HEK293 (cell line): ENCODE measurements around the gene RUVBL1.

Source experiments
- CTCF ChIA-PET: fragments of 350-600 bp; formaldehyde crosslinking; extraction: SDS; loops from one replicate; lab custom pipeline; 2021; ENCODE audit warnings: antibody characterized with exemption; lab: Yijun Ruan, JAX
- POLR2A ChIA-PET: fragments of 300-600 bp; formaldehyde crosslinking; extraction: SDS; loops from one replicate; lab custom pipeline; 2020; ENCODE audit warnings: antibody characterized with exemption, inconsistent platforms; lab: Yijun Ruan, JAX
- H3K27ac ChIP-seq: fragments of 200-500 bp; sonication (Bioruptor generic); 2 replicates; pipeline ENCODE4 v1.5.1; 2014; ENCODE audit warnings: low read depth, low read length, control low read depth, inconsistent platforms; ENCODE audit errors: extremely low read depth
- H3K36me3 ChIP-seq, 2 experiments: fragments of 200-500 bp in 1 of 2; sonication (Bioruptor generic) in 1 of 2; 1 replicate in 1 of 2; 2 replicates in 1 of 2; pipeline ENCODE4 v1.5.1; 2014 to 2017; ENCODE audit warnings: inconsistent platforms in 2 of 2, low read length in 2 of 2; ENCODE audit not compliant: control insufficient read depth in 2 of 2, insufficient read depth in 1 of 2
- H3K4me1 ChIP-seq: fragments of 200-500 bp; sonication (Bioruptor generic); 2 replicates; pipeline ENCODE4 v1.5.1; 2014; ENCODE audit warnings: mild to moderate bottlenecking, low read length, inconsistent platforms; ENCODE audit not compliant: control insufficient read depth, insufficient read depth
- H3K4me3 ChIP-seq: 2 replicates; pipeline ENCODE4 v1.5.1; 2011; ENCODE audit warnings: low read depth, mild to moderate bottlenecking, control low read depth, low read length, moderate library complexity
- H3K9me3 ChIP-seq: fragments of 200-500 bp; sonication (Bioruptor generic); 2 replicates; pipeline ENCODE4 v1.5.1; 2014; ENCODE audit warnings: low read depth, low read length, inconsistent platforms; ENCODE audit not compliant: control insufficient read depth, insufficient read depth
- GLIS1 ChIP-seq: fragments of 450-650 bp; formaldehyde crosslinking; IDR thresholded peaks from 2 replicates; pipeline ENCODE4 v1.5.1; 2016; ENCODE audit warnings: missing biosample characterization, missing genetic modification characterization
- KLF7 ChIP-seq: fragments of 450-650 bp; formaldehyde crosslinking; IDR thresholded peaks from 2 replicates; pipeline ENCODE4 v1.5.1; 2016; ENCODE audit warnings: missing biosample characterization, missing genetic modification characterization, borderline replicate concordance
- OVOL3 ChIP-seq: fragments of 450-650 bp; formaldehyde crosslinking; IDR thresholded peaks from 2 replicates; pipeline ENCODE4 v1.5.1; 2016; ENCODE audit warnings: missing biosample characterization, missing genetic modification characterization
- SCRT2 ChIP-seq: fragments of 450-650 bp; formaldehyde crosslinking; IDR thresholded peaks from 2 replicates; pipeline ENCODE4 v1.5.1; 2016; ENCODE audit warnings: missing biosample characterization, missing genetic modification characterization
- SETDB1 ChIP-seq: IDR thresholded peaks from one replicate; pipeline ENCODE4 v1.6.1; 2017; ENCODE audit warnings: mild to moderate bottlenecking, low read length, moderate library complexity, mixed read lengths; ENCODE audit not compliant: insufficient read length
- SP7 ChIP-seq: fragments of 450-650 bp; formaldehyde crosslinking; IDR thresholded peaks from 2 replicates; pipeline ENCODE4 v1.5.1; 2016; ENCODE audit warnings: missing biosample characterization, missing genetic modification characterization
- ZNF112 ChIP-seq: fragments of 450-650 bp; formaldehyde crosslinking; IDR thresholded peaks from 2 replicates; pipeline ENCODE4 v1.5.0; 2017; ENCODE audit warnings: missing biosample characterization, missing genetic modification characterization
- ZNF132 ChIP-seq: fragments of 450-650 bp; formaldehyde crosslinking; IDR thresholded peaks from 2 replicates; pipeline ENCODE4 v1.5.1; 2017; ENCODE audit warnings: missing biosample characterization, missing genetic modification characterization, borderline replicate concordance
- ZNF184 ChIP-seq: fragments of 450-650 bp; IDR thresholded peaks from 2 replicates; pipeline ENCODE4 v1.5.1; 2018; ENCODE audit warnings: missing biosample characterization, mild to moderate bottlenecking, missing genetic modification characterization
- ZNF26 ChIP-seq: fragments of 450-650 bp; formaldehyde crosslinking; IDR thresholded peaks from 2 replicates; pipeline ENCODE4 v1.5.1; 2016; ENCODE audit warnings: missing biosample characterization, missing genetic modification characterization
- ZNF404 ChIP-seq: fragments of 450-650 bp; formaldehyde crosslinking; IDR thresholded peaks from 2 replicates; pipeline ENCODE4 v1.5.1; 2017; ENCODE audit warnings: missing biosample characterization, missing genetic modification characterization
- ZNF48 ChIP-seq: fragments of 450-650 bp; formaldehyde crosslinking; IDR thresholded peaks from 2 replicates; pipeline ENCODE4 v1.5.1; 2016; ENCODE audit warnings: missing biosample characterization, missing genetic modification characterization
- ZNF560 ChIP-seq: fragments of 450-650 bp; formaldehyde crosslinking; IDR thresholded peaks from 2 replicates; pipeline ENCODE4 v1.5.1; 2017; ENCODE audit warnings: missing biosample characterization, missing genetic modification characterization, borderline replicate concordance
- ZNF571 ChIP-seq: fragments of 450-650 bp; formaldehyde crosslinking; IDR thresholded peaks from 2 replicates; pipeline ENCODE4 v1.5.0; 2017; ENCODE audit warnings: missing biosample characterization, missing genetic modification characterization
- ZNF585B ChIP-seq: fragments of 450-650 bp; formaldehyde crosslinking; IDR thresholded peaks from 2 replicates; pipeline ENCODE4 v1.5.1; 2016; ENCODE audit warnings: missing biosample characterization, missing genetic modification characterization
- ZNF624 ChIP-seq: fragments of 450-650 bp; formaldehyde crosslinking; IDR thresholded peaks from 2 replicates; pipeline ENCODE4 v1.5.1; 2017; ENCODE audit warnings: missing biosample characterization, missing genetic modification characterization
- ZNF639 ChIP-seq: fragments of 450-650 bp; formaldehyde crosslinking; IDR thresholded peaks from 2 replicates; pipeline ENCODE4 v1.5.1; 2016; ENCODE audit warnings: missing biosample characterization, missing genetic modification characterization
- ZNF654 ChIP-seq: fragments of 450-650 bp; formaldehyde crosslinking; IDR thresholded peaks from 2 replicates; pipeline ENCODE4 v1.5.1; 2016; ENCODE audit warnings: low read depth, missing biosample characterization, missing genetic modification characterization
- ZNF677 ChIP-seq: fragments of 450-650 bp; IDR thresholded peaks from 2 replicates; pipeline ENCODE4 v1.5.0; 2018; ENCODE audit warnings: missing biosample characterization, mild to moderate bottlenecking, missing genetic modification characterization, moderate library complexity
- ZNF76 ChIP-seq: fragments of 450-650 bp; formaldehyde crosslinking; IDR thresholded peaks from 2 replicates; pipeline ENCODE4; 2016; ENCODE audit warnings: low read depth, missing biosample characterization, missing genetic modification characterization, borderline replicate concordance
- ZNF768 ChIP-seq: fragments of 450-650 bp; formaldehyde crosslinking; IDR thresholded peaks from 2 replicates; pipeline ENCODE4 v1.5.1; 2018; ENCODE audit warnings: missing biosample characterization, mild to moderate bottlenecking, missing genetic modification characterization
- ZSCAN4 ChIP-seq: fragments of 450-650 bp; formaldehyde crosslinking; IDR thresholded peaks from 2 replicates; pipeline ENCODE4 v1.5.1; 2017; ENCODE audit warnings: missing biosample characterization, missing genetic modification characterization

The RUVBL1 gene

GRCh38 chr3:128133273-128133883 is 9.8 kb upstream of the RUVBL1 start (continued):
- TF ChIP-seq ZNF585B (tag by site-specific recombination), result no peak
- peak; percentile 60 for TF ChIP-seq SETDB1
- TF ChIP-seq SCRT2 (tag by site-specific recombination), result no peak
- TF ChIP-seq ZNF624 (tag by site-specific recombination), result no peak
- no peak for TF ChIP-seq SP7 (tag by site-specific recombination)
- no peak for TF ChIP-seq ZNF48 (tag by site-specific recombination)
- TF ChIP-seq OVOL3, result no peak
- peak; percentile 9; the same call in 1 of the 2 replicates for TF ChIP-seq GLIS1 (tag by site-specific recombination)
- no peak for TF ChIP-seq ZSCAN4
- TF ChIP-seq ZNF76 (tag by site-specific recombination), result no peak
- peak; percentile 67 for TF ChIP-seq ZNF654
- no peak for TF ChIP-seq ZNF112 (tag by site-specific recombination)

- H3K27ac ChIP-seq, result no peak overlapping the region
- CTCF ChIA-PET, result interaction anchor here (0.6 to 3.1 kb wide), 7 partner anchors 8 to 557 kb away, joined by 3 to 35 read pairs (median 10); partner anchors contain the start of gene RUVBL1
- no peak for TF ChIP-seq ZNF184 (tag by site-specific recombination)
- no peak for TF ChIP-seq ZNF677 (tag by site-specific recombination)
- no peak for TF ChIP-seq KLF7 (tag by site-specific recombination)
- no peak for TF ChIP-seq ZNF404 (tag by site-specific recombination)
- TF ChIP-seq ZNF639 (tag by site-specific recombination), result no peak
- TF ChIP-seq ZNF571 (tag by site-specific recombination), result no peak
- TF ChIP-seq OVOL3, result no peak
- no peak for TF ChIP-seq ZNF132 (tag by site-specific recombination)
- TF ChIP-seq ZNF26 (tag by site-specific recombination), result no peak
- no peak for TF ChIP-seq ZNF560 (tag by site-specific recombination)
- TF ChIP-seq ZNF768 (tag by site-specific recombination), result no peak
- no peaks in the 10 kb centered on the region for H3K9me3 ChIP-seq
- POLR2A ChIA-PET, result interaction anchor here (2.0 kb wide), 1 partner anchor 9 kb away, joined by 12 read pairs; the partner anchor contains the start of gene RUVBL1
- H3K4me3 ChIP-seq, result no peak overlapping the region
- H3K4me1 ChIP-seq, result no peaks in the 10 kb centered on the region
- no peaks in the 10 kb centered on the region for H3K36me3 ChIP-seq
Observed at GRCh38 chr3:128131897-128132646, 8.5 kb upstream of the RUVBL1 start.
